HG02588 (cell line): Measurements from ENCODE around the gene CD109.
"Not testable (repeated sequence)": the region's sequence is repeated elsewhere in the genome, so short reads cannot be mapped to it uniquely, and the experiment has no call there.

Source experiments
- ATAC-seq: cut with Tn5 transposase; IDR thresholded peaks from one replicate; pipeline ENCODE4 v1.9.1; 2021; ENCODE audit warnings: mild to moderate bottlenecking, moderate library complexity; ENCODE audit not compliant: unreplicated experiment

The CD109 gene

GRCh38 chr6:73695619-73696421 lies at the start of gene CD109:
Gene CD109 (plus strand): TSS chr6:73696203. CDS start chr6:73696216, 13 bp downstream.
- peak; percentile 57 for ATAC-seq

DNA sequence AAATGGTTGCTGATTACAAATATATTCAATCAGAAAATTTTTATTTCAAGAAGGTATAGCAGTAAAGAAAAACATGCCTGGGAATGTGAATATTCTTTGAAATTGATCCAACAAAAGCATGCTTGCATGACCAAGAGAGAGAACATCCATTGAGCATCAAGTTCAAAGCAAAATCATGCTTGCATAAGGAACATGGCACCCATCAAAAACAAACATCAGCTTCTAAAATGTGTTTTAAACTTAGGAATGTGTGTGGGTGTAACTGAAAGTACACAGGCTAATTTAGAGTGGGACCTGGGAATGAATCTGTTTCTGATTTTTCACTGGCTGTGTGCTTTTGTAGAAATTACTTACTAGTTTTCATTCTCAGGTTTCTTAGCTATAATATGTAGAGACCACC lies 47.8 kb upstream of the CD109 start:
- no peak for ATAC-seq

DNA sequence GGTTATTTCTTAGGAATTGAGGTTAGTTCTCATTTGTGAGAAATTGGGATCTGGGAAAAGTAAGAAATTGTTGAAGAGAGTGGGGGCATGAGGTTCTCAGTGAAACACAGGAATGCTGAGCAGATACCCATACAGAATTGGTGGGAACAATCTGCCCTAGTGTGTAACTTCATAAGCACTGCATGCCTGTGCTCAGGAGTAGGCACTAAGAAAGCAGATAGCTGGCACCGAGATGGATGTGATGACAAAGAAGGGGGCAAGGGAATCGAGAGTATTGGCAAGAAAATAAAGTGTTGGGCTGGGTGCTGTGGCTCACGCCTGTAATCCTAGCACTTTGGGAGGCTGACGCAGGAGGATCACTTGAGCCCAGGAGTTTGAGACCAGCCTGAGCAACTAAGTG lies 46.2 kb upstream of the CD109 start:
- no peak for ATAC-seq

DNA sequence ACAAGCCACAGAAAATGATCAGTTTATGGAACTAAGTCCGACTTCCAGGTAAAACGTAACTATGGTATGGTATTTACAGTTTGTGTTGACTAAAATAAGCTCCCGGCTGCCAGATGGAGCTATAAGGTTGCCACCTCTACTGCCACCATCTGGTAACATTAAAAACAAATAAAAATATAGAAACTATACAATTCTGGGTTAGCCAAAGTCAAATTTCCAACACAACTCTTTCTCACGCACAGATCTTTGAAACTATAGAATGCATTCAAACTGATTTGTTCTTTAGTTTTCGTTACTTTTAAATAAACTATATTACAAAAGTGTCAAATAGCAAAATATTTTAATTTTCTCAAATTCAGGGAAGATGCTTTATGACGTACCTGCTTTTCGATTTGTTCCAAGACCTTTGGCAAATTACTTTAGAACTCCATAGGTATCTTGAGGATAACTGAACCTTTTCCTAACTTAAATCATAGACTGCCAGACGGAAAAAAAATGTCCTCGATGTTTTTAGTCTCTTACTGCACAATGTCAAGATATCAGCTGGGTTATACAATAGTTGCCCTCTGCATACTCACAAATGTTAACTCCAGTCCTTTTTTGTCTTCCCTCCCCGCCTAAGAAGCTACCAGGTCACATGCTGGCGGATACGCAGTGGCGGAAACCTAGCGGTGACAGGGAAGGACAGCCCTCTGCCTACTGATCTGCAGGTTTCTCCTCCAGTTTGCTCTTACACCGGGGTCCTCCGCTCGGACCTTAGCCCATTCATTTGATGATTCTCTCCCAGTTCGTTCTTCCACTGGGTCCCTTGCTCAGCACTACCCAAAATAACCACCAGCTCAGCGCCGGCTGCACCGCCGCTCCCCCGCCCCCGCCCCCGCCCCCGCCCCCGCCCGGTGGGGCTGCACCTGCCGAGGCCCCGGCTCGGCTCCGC lies 43.1 kb upstream of the CD109 start:
- ATAC-seq = peak; percentile 35

GRCh38 chr6:73653571-73654424 lies 42.2 kb upstream of the CD109 start, which contains the start of gene SLC17A5:
Gene SLC17A5 (minus strand): TSS chr6:73653992. CDS start chr6:73653886, 106 bp downstream.
- peak; percentile 89 for ATAC-seq

GRCh38 chr6:73655341-73655917 lies 40.6 kb upstream of the CD109 start:
- ATAC-seq = no peak

DNA sequence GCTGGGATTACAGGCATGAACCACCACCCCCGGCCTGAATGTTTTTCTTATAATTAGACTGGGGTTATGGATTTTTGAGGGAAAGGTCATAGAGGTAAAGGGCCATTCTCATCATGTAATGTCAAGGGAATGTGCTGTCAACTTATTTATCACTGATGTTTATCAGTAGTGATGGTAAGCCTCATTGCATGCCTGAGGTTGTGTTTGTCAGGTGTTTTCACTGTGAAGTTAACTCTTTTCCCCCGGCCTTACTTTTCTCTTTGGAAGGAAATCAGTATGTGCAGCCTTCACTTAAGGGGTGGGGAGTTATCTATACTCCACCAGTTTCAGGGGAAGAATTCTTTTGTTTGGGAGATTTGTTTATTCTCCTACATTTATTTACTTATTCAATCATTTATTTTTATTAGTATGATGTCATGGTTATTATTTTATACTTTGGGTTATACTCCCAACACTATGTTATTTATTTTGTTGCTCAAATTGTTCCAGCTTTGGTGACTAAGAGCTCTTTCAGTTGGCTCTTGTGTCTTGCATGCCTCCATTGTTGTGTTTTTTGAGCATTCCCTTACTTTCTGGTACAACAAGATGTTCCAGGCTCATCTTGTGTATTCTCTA lies 39.4 kb upstream of the CD109 start:
- ATAC-seq = no peak

DNA sequence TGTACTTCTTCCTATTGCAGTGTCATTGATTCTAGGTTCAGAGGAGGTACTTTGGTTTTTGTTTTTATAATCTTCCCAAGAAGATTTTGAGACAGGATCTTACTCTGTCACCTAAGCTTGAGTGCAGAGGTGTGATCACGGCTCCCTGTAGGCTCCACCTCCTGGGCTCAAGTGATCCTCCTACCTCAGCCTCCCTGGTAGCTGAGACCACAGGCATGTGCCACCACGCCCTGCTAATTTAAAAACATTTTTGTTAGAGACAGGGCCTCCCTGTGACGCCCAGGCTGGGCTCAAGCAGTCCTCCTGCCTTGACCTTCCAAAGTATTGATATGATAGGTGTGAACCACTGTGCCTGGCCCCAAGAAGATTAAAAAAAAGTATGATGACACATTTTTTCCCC lies 38.8 kb upstream of the CD109 start:
- no peak for ATAC-seq

- ATAC-seq = no peak
These were observed 31.3 kb upstream of the CD109 start for GRCh38 chr6:73664701-73665100.

- ATAC-seq = peak; percentile 54
These were observed 30.2 kb upstream of the CD109 start for GRCh38 chr6:73665686-73666319.

- no peak for ATAC-seq
These were observed 29.6 kb upstream of the CD109 start for GRCh38 chr6:73666393-73666792.

DNA sequence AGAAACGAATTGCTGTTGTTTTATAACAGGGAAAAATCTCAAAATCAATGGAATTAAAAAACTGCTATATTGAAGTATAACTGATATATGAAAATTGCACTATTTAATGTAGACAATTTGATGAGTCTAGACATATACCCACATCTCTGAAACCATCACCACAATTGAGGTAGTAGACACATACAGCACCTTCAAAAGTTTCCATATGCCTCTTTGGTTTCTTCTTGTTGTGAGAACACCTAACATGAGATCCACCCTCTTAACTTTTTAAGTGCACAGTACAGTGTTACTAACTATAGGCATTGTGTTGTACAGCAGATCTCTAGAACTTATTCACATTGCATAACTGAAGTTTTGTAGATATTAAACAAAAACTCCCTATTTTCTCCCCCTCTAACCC lies 28.2 kb upstream of the CD109 start:
- ATAC-seq = no peak

DNA sequence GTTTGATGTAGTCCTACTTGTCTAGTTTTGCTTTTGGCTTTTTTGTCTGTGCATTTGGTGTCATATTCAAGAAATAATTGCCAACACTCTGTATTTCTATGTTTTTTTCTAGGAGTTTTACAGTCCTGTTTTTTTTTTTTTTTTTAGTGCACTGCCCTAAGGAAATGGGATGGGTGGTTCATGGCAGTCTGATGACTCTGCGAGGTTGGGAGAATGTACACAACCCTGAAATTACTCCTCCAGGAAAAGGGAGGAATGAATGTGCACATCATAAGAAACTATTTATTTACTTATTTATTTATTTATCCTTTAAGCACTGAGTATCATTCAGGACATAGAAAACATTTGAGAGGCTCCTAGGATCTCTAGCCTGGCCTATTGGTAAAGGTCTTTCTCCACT lies 27.0 kb upstream of the CD109 start:
- no peak for ATAC-seq

DNA sequence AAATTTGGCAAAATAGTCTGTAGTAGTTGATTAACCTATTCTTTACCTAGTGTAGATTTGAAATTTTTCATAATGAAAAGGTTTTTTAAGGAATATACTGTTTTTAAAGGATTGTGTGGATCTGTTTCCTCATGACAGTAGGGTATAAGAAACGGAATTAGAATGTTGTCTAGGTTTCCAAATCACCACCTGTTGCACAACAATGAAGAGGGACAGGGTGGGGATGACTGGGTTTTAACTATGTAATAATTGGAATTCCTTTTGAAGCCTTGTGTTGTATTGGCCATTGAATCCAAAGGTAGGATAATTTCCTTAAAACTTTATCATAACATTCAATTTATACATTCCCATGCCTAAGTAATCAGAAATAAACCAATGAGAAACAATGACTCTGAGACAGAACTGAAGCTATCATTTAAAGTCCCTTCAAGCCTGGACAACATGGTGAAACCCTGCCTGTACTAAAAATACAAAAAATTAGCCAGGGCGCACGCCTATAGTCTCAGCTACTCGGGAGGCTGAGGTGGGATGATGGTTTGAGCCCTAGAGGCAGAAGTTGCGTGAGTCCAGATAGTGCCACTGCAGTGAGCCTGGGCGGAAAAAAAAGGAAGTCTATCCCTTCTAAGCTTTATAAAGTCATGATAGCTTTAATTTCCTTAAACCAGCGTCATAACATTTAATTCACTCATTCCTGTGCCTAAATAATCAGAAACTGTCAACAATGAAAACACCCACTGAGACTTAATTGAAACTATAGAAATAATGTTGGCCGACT lies 23.9 kb upstream of the CD109 start:
- ATAC-seq = no peak

- peak; percentile 94 for ATAC-seq
These were observed 20.4 kb upstream of the CD109 start for GRCh38 chr6:73675466-73676098.

GRCh38 chr6:73679009-73679408 lies 17.0 kb upstream of the CD109 start:
- ATAC-seq = no peak

DNA sequence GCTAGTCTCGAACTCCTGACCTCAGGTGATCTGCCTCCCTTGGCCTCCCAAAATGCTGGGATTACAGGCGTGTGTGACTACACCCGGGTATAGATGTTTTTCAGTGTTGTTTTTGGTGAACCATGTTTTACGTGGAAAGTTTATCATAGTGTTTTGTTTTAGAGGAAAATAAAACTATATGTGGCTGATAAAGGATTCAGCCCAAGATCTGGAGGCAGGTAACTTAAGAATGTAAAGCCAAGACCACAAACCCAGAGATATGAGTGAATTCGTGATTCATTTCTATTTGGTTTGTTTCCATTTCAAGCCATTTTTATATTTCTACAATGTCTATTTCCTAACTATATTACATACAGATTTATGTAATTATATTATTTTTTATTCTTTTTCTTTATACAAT lies 16.2 kb upstream of the CD109 start:
- ATAC-seq = not testable (repeated sequence)

DNA sequence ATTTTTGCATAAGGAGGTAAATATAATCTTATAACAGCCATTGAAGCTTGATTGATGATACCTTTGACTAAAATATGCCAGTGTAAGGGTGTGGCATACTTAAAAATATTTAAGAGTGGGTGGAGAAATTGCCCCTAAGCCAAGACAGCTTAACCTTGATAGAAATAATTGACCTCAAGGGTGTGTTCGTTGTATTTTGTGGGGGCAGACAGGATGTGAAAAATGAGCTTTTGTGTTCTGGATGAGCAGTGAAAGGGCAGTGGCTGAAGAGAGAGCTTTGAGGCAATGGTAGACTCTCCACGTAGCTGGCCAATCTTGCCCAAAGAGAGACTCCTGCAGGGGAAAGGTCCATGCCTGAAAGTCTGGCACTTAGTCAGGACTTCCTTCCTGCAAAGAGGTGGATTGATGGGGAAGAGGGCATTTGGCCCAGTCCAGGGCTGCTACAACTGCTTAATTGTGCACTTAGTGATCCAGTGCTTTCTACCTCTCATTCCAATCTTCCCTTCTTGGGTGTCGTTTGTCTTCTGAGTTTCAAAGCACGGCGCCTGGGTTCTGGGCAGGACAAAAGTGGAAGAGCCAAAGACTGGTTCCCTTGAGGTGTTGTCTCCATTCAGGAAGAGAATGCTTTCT lies 15.6 kb upstream of the CD109 start:
- ATAC-seq = no peak
